Suppressor macrophage (primary cell): Measurements from ENCODE around the gene NDUFA1.
"Not testable (repeated sequence)": the region's sequence is repeated elsewhere in the genome, so short reads cannot be mapped to it uniquely, and the experiment has no call there.

ENCODE experiments used
- DNase-seq, 4 experiments: peaks; one replicate each; pipeline ENCODE4 v3.0.0-alpha.2; 2020 to 2022

Gene NDUFA1

DNA sequence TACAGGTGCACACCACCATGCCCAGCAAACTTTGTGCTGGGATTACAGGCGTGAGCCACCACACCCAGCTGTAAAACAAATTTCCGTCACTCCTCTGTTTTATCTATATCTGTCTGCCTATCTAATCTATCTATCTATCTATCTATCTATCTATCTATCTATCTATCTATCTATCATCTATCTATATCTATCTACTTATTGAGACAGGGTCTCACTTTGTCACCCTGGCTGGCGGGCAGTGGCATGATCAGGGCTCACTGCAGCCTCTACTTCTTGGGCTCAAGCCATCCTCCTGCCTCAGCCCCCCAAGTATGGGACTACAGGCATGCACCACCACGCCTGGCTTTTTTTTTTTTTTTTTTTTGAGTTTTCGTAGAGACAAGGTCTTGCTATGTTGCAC is 44.7 kb downstream of the NDUFA1 start:
- no peak for DNase-seq

DNA sequence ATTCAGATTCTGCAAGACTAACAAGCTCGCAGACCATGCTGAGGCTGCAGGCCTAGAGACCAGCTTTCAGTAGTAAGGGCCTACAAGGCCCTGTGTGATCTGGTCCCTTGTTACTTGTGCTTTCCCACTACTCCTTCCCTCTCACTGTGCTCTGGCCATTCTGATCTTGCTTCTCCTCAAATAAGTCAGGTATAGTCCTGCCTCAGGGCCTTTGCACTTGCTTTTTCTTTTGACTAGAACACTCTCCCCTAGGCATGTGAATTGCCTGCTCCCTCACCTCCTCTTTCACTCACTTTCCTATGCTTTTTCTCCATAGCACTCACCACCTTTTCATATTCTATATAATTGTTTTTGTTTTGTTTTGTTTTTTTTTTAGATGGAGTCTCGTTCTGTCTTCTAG is 46.2 kb downstream of the NDUFA1 start:
- no peak for DNase-seq

DNA sequence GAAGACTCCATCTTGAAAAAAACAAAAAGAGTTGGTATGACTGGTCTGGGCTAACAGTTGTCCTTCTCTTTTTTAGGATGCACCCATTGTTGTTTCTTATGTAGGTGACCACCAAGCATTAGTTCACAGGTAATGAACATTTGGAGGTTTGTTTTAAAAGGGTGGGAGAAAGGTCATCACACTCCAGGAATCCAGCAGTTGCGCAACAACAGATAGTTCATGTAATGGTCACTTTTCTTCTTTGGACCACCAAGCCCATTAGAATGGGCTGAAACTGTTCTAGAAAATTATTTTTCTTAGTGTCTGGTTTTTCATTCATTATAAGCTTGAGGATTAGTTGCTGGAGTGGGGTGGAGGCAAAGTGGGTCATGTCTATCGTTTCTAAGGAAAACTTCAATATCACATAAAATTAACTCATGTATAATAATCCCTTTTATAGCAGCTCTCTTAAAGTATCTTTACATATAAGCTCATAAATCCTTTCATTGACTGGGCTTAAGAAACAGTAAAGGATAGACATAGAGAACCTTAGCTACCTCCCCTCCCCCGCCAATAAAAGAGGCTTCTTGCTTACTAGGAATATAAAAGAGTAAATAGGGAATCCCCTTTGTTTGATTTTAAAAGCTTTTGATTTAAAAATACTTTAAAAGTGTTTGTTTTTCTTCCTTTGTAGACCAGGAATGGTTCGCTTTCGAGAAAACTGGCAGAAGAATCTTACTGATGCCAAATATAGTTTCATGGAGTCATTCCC is 48.4 kb downstream of the NDUFA1 start:
- DNase-seq: no peak

DNA sequence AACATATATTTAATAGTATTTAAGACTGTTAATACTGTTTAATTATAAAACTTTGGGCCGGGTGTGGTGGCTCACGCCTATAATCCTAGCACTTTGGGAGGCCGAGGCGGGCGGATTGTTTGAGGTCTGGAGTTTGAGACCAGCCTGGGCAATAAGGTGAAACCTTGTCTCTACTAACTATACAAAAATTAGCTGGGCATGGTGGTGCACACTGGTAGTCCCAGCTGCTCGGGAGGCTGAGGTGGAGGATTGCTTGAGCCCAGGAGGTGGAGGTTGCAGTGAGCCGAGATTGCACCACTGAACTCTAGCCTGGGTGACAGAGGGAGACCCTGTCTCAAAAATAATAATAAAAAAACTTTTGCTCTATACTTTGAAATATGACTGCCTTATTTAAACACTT is 50.8 kb downstream of the NDUFA1 start:
- not testable (repeated sequence) for DNase-seq
